VCaP (cell line): ENCODE results near the gene UCHL5.

Experiments
- H3K27ac ChIP-seq: fragments of 450-650 bp; 2 replicates; pipeline ENCODE4 v1.5.1; 2017
- CTCF ChIP-seq: fragments of 450-650 bp; conservative IDR thresholded peaks from 2 replicates; pipeline ENCODE4 v1.5.1; 2017; ENCODE audit warnings: mild to moderate bottlenecking, moderate library complexity

The UCHL5 gene

GRCh38 chr1:193079187-193079586, 20.0 kb upstream of the UCHL5 start:
- H3K27ac ChIP-seq, result no peak overlapping the region
- no peak for TF ChIP-seq CTCF

GRCh38 chr1:193077991-193078390, 18.8 kb upstream of the UCHL5 start:
- TF ChIP-seq CTCF, result no peak
- no peak overlapping the region for H3K27ac ChIP-seq

- TF ChIP-seq CTCF, result no peak
- no peak overlapping the region for H3K27ac ChIP-seq
Observed at GRCh38 chr1:193070942-193071341, 11.8 kb upstream of the UCHL5 start.

- TF ChIP-seq CTCF, result 0 out of 2 replicates have a peak, but pooled peaks have one; percentile 8
- no peak overlapping the region for H3K27ac ChIP-seq
Observed at GRCh38 chr1:193070386-193070753, 11.2 kb upstream of the UCHL5 start.

- peak; percentile 57 for TF ChIP-seq CTCF
- no peak overlapping the region for H3K27ac ChIP-seq
Observed at GRCh38 chr1:193069748-193070385, 10.7 kb upstream of the UCHL5 start.

- no peak for TF ChIP-seq CTCF
- no peak overlapping the region for H3K27ac ChIP-seq
Observed at GRCh38 chr1:193068013-193068412, 8.9 kb upstream of the UCHL5 start.

GRCh38 chr1:193066606-193067005, 7.4 kb upstream of the UCHL5 start:
- TF ChIP-seq CTCF, result no peak
- H3K27ac ChIP-seq, result peak overlapping the region; percentile 23; the same call in 1 of the 2 replicates
